Kidney epithelial cell (primary cell): Measurements from ENCODE around the gene APOB. TPM values are rescaled to one million over a fixed set of nuclear protein-coding genes. Genes with fewer than 3 reads are reported as not detected.

Experiments used
- DNase-seq: peaks from one replicate; pipeline ENCODE4 v3.0.0-alpha.2; 2010; ENCODE audit warnings: low read depth
- H3K27me3 ChIP-seq: 2 replicates; pipeline ENCODE4 v1.6.0; 2011; ENCODE audit warnings: low read length; ENCODE audit not compliant: control insufficient read depth, insufficient read depth
- H3K36me3 ChIP-seq: 2 replicates; pipeline ENCODE4 v1.5.1; 2011; ENCODE audit warnings: low read length; ENCODE audit not compliant: control insufficient read depth, insufficient read depth
- H3K4me3 ChIP-seq: 2 replicates; pipeline ENCODE4 v1.5.1; 2011; ENCODE audit warnings: low read depth, mild to moderate bottlenecking, control low read depth, low read length
- total RNA-seq: library from RNA; depleted of rRNA; stranded (reverse); fragments of >200 nt; gene quantifications from 2 replicates; pipeline ENCODE4 v1.2.3, GENCODE V29; 2015
- TF ChIP-seq, protein P1 (sequence below): IDR thresholded peaks from 2 replicates; pipeline ENCODE4 v1.5.1; 2011; ENCODE audit warnings: mild to moderate bottlenecking, moderate library complexity, low read length, control low read depth, inconsistent platforms; ENCODE audit not compliant: insufficient read depth, poor library complexity, severe bottlenecking

Gene APOB
- total RNA-seq, 1 donor from 2014 or later = not detected

DNA sequence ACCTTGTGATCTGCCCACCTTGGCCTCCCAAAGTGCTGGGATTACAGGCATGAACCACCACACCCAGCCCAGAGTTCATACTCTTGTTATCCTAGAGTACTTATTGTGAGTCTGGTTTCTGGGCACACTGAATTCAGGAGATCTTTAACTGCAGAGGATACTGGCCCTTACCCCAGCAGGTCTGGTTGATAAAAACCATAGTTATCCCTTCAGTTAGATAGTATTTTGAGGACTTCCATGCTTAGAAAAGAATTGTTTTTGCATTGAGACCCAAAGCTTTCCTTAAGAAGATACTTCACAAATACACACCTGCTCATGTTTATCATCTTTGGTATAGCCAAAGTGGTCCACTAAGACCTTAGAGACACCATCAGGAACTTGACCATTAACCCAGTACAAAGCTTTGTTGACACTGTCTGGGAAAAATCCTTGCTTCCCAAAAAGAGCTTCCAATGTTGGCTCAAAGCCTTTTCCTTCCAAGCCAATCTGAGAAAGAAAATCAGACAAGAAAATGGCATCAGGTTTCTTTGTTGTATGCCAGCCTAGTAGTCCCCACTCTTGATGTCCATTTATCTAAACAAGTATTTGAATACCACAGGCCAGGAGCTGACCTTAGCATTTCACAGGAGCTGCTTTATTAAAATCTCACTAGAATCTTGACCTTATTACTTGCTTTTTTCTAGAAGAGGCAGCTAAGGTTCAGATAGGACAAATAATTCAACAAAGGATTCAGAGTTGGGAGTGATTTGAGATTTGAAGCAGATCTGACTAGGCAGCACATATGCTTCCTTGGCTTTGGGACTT is 17.2 kb downstream of the APOB start:
- Histone ChIP-seq H3K36me3 (no peaks in the 10 kb centered on the region), H3K4me3 (no peak overlapping the region), H3K27me3 (no peaks in the 10 kb centered on the region)
- DNase-seq = no peak
- TF ChIP-seq, protein P1, sequence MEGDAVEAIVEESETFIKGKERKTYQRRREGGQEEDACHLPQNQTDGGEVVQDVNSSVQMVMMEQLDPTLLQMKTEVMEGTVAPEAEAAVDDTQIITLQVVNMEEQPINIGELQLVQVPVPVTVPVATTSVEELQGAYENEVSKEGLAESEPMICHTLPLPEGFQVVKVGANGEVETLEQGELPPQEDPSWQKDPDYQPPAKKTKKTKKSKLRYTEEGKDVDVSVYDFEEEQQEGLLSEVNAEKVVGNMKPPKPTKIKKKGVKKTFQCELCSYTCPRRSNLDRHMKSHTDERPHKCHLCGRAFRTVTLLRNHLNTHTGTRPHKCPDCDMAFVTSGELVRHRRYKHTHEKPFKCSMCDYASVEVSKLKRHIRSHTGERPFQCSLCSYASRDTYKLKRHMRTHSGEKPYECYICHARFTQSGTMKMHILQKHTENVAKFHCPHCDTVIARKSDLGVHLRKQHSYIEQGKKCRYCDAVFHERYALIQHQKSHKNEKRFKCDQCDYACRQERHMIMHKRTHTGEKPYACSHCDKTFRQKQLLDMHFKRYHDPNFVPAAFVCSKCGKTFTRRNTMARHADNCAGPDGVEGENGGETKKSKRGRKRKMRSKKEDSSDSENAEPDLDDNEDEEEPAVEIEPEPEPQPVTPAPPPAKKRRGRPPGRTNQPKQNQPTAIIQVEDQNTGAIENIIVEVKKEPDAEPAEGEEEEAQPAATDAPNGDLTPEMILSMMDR = no peak

DNA sequence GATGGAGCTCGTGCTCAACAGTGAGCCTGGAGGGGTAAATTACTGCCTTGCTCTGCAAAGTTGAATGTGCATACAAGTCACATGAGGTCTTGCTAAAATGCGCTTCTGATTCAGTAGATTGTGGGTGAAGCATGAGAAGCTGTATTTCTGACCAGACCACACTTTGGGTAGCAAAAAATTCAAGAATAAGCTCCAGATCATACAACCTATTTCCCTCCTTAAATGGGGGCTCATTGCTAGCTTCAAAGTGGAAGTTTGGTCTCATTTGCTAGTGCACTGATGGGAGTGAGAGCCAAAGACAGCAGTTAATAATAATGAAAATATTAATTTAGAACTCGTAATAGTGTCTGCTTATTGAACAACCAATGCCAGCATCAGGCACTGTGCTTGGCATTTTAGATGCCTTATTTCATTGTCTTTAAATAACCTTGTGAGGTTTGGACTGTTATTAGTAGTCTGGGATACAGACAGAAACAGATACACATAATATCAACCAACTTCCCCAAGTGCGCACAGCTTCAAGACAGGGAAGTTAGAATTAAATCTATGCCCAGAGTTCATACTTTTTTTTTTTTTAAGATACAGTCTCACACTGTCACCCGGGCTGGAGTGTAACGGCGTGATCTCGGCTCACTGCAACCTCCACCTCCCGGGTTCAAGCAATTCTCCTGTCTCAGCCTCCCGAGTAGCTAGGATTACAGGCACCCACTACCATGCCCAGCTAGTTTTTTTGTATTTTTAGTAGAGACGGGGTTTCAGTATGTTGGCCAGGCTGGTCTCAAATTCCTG is 18.0 kb downstream of the APOB start:
- TF ChIP-seq, protein P1 = no peak
- no peaks in the 10 kb centered on the region for H3K27me3 ChIP-seq
- DNase-seq = no peak
- H3K4me3 ChIP-seq = no peak overlapping the region
- no peaks in the 10 kb centered on the region for H3K36me3 ChIP-seq

DNA sequence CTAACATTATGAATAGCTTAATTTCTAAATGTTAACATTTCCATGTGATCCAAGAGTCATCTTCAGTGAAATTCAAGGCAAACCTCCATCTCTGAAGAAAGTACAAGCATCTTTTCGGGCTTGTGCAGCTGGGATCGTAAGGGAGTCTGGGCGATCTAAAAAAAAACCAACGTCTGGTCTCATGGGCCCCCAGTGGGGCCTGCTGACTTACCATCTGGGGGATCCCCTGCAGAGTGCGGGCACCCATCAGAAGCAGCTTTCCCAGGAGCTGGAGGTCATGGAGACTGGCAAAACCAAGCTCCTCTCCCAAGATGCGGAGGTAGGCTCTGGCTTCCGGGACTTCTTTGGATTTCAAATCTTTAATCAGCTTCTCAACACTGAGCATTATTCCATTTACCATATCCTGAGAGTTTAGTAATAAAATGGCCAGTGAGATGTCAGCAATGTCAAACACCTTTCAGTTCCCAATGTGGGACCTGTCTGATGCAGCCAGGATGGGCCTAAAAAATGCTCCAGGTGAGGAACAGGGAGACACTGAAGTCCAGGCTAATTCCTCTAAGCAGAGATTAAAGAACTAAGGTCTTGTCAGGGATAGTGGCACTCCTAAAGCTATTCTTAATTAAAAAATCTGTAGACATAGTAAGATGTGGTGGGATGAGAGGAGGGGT is 19.0 kb downstream of the APOB start:
- H3K27me3 ChIP-seq = no peaks in the 10 kb centered on the region
- TF ChIP-seq, protein P1 = no peak
- no peaks in the 10 kb centered on the region for H3K36me3 ChIP-seq
- DNase-seq = no peak
- H3K4me3 ChIP-seq = no peak overlapping the region

DNA sequence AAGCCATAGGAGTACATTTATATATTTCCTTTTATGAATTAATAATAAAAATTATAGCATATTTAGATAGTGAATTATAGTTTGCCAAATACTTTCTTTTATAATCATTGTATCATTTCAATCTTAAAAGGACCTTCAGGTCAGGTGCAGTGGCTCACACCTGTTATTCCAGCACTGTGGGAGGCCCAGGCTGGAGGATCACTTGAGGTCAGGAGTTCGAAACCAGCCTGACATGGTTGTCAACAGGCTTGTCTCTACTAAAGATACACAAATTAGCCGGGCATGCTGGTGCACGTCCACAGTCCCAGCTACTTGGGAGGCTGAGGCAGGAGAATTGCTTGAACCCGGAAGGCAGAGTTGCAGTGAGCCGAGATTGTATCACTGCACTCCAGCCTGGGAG is 19.7 kb downstream of the APOB start:
- H3K27me3 ChIP-seq = no peaks in the 10 kb centered on the region
- no peak for DNase-seq
- H3K4me3 ChIP-seq = no peak overlapping the region
- TF ChIP-seq, protein P1 = no peak
- no peaks in the 10 kb centered on the region for H3K36me3 ChIP-seq

DNA sequence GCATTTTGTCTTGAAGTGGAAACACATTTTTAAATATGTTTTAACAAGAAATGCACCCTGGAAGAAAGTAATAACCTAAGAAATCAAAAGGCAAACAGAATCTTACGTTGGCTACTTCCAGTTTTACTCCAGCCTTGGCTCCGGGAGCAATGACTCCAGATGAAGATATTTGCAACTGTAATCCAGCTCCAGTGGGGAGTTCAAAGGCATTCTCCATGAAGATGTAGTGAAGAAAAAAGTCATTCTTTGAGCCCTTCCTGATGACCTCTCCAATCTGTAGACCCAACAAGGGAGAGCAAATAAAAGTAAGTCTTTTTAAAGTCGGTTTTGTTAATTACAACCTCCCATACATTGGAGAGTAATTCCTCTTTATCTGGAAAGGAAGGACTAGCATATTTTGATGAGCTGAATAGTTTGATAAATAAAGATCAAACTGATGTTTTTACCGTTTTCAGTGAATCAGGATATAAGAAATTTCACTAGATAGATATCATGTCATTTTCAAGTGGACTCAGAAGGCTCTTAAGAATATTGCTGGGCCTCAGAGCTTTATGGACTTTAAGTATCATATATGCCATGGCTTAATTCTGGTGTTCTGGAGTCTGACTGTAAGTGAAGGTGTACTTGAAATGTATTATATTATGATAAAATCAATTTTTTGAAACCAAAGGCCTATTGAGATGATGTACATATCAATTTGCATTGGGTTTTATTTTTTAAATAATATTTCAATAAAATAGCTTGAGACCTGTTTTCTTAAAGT is 20.3 kb downstream of the APOB start:
- H3K4me3 ChIP-seq = no peak overlapping the region
- H3K27me3 ChIP-seq = no peaks in the 10 kb centered on the region

More for the DNA sequence above, 20.3 kb downstream of the APOB start:
- no peak for DNase-seq
- no peaks in the 10 kb centered on the region for H3K36me3 ChIP-seq
- TF ChIP-seq, protein P1 = no peak
